GM21515 (cell line): ENCODE measurements around the gene DNMT3A.

Source experiments
- ATAC-seq: cut with Tn5 transposase; IDR thresholded peaks from one replicate; pipeline ENCODE4 v1.9.1; 2021; ENCODE audit not compliant: unreplicated experiment

The DNMT3A gene

GRCh38 chr2:25347205-25347815, 5.6 kb upstream of the DNMT3A start:
- ATAC-seq, result no peak

DNA sequence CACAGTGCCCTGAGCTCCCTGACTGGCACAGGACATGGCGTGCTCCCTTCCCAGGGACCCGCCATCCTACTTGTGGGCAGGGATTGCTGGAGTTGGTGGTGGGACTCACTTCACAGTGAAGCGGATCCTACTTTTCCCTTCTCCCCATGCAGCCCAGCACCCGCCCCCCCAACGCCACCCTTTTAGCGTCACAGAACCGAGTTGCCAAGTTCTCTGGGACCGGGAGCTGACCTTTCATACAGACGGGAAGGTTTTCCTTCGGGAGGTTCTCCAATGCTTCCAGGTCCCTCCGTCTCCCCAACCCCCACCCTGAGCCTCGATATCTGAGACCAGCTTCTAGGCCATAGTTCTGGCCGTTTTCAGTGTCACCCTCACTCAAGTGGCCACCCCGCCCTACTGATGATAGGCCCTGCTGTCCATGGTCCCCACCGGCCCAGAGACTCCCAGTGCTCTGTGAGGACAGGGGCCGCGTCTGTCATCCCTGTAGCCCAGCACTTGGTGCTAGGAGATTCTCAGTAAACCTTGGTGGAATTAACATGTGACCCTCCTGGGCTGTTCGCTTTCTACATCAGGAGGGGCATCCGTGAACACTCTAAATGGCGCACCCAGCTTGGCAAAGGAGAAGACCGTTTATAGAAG, 1.6 kb upstream of the DNMT3A start:
- ATAC-seq, result no peak

- ATAC-seq, result peak; percentile 76
Observed at GRCh38 chr2:25342372-25343186, 854 bp upstream of the DNMT3A start.

DNA sequence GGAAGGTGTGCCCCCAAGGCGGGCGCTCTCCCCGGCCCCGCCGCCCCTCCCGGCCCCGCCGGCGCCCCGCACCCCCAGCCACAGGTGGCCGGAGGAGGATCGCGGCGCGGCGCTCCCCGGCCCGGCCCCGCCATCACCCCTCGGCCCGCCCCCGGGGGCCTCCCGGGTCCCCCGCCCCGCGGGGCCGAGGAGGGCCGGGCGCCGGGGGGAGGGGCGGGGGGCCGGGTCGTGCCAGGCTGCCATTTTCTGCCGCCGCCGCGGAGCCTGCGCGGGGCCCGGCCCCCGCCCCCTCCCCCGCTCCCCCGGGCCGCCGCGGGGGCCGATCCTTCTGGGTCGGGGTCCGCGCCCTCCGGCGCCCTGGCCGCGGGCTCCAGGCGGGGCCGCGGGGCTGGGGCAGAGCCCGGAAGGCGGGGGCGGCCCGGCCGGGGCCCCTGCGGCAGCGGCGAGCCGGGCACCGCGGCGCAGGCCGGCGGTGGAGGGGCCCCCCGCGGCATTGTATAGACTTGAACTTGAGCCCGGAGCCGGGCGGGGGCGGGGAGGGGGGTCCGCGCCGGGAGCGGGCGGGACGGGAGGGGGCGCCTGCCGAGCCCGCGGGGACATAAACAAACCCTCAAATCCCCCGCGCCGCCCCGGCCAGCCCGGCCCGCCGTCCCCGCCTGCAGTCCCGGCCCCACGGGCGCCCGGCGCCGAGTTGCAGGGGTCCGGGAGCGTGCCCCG, 556 bp downstream of the DNMT3A start:
- peak; percentile 23 for ATAC-seq

DNA sequence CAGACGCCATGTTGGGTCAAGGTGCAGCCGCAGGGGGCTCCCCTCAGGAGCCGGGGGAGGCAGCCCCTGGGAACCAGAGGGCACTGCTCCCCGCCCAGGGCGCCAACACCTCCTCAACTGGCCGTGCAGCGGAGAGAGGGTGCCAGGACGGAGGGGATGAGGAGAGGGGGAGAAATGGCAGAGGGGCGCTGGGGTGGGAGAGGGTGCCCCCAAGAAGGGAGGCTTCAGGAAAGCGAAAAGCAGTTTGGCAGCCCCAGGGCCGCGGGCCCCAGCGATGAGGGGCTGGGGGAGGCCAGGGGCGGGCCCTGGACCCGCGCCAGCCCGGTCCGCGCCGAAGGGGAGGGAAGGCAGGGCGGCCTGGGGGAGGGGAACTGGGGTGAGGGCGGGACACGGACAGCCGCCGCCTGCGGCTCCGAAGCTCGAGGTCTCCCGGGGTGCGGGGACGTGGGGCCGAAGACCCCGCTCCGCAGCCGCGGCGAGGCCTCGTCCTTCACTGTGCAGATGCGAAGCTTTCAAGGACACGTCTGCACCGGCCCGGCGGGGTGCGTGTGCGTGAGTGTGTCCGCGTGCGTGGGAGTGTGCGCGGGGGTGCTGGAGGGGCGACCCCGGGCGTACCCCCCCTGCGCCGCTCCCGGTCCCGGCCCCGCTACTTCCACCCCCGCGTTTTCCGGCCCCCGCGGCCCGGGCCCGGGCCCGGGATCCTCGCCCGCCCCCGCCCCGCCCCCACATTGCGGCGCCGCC, 1.4 kb downstream of the DNMT3A start:
- ATAC-seq, result no peak

DNA sequence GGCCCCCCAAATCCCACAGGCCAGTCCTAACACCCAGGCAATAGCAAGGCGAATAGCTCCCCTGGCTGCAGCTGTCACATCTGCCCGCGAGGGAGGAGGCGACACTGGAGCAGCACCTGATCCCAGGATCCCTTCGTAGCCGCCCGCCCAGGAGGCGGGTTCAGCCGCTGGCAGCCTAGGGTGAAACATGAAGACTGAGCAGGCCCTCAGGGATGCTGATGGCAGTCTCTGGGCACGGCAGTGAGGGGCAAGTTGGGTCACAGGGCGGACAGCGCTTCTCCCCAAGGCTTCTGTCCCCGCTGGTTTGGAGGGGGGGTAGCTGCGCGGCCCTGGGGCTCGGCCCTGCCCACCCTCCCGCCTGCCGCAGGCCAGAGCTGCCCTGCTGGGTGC, 1.9 kb downstream of the DNMT3A start:
- no peak for ATAC-seq

DNA sequence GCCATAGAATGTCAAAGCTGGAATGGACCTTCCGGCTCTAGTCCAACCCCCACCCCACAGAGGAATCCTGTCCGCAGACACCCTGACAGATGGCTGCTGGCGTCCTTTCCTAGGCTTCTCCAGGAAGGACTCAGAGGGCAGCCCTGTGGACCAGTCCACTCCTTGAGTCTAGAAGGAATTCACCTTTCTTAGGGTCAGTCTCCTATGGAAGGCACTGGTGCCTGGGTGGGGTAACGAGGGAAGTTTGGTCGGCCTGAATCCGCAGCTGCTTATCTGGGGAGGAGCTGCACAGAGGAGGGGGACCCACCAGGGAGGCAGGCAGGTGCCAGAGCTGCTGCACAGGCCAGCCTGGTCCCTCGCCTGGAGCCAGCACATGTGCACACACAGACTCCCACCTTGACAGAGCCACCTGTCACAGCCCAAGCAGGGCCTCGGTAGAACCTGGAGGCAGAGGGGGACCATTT, 2.5 kb downstream of the DNMT3A start:
- no peak for ATAC-seq

DNA sequence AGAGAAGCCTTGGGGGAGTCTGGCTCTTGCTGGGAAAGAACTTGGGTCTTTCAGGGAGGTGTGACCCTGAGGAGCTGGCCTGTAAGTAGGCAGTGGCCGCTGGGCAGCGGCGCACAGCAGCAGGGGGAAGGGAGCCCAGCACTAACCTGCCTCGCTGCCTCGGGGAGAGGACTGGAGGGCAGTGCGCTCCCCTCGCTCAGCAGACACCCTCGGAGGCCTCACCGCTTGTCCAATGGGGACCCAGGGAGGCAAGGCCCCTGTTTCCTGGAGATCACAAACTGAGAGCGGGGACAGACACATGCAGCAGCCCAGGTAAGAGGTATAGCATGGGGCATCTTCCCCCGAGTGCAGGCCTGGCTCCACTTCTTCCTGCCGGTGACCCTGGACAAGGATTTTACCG, 3.3 kb downstream of the DNMT3A start:
- no peak for ATAC-seq

DNA sequence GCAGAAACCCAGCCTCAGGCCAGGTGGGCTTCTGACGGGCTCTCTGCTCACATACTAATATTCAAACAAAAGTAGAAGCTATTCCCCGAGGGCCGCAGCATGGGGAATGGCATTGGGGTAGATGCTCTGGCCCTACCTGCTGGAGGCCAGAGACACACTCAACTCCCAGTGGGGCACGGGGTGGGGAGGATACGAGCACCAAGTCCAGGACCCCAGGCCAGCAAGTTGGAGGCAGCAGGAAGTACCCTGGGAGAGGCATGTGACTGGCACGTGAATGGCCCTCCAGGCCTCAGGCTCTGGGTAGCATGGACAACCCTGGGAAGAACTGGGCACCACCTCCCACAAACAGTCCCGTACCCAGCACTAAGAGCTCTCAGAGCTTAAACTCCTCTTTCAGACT, 3.8 kb downstream of the DNMT3A start:
- no peak for ATAC-seq

DNA sequence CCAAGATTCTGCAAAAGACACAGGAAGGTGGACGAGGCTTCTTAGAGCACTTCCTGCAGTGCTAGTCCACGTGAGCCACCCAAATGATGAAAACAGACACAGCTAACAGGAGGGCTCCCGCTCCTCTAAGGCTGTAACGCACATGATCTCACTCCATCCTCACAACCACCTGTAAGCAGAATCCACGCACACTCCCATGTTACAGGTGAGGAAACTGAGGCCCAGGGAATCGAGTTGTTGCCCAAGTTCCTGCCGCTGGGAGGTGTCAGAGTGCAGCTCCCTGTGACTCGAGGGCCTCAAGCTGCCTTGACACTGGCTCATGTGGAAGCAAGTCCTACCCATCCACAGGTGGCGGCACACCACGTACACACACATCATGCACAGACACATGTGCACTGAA, 4.4 kb downstream of the DNMT3A start:
- no peak for ATAC-seq

- no peak for ATAC-seq
Observed at GRCh38 chr2:25336383-25336841, 5.3 kb downstream of the DNMT3A start.

DNA sequence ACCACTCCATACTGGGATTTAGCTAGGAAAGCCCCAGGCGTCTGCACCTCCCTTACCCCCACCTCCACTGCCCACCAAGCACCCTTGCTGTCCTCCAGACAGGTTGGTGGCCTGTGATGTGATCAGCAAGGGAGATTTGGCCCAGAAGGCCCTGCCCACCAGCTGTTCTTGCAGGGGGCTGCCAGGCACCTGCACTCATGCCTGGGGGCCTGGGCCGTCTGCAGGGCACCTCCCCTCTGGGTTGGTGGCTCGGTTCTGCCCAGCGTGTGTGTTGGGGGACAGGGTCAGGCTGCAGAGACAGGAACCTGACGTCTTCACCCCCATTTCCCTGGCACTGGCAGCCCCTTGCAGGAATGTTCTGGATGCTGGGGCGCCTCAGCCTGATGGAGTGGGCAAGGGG, 5.8 kb downstream of the DNMT3A start:
- no peak for ATAC-seq

DNA sequence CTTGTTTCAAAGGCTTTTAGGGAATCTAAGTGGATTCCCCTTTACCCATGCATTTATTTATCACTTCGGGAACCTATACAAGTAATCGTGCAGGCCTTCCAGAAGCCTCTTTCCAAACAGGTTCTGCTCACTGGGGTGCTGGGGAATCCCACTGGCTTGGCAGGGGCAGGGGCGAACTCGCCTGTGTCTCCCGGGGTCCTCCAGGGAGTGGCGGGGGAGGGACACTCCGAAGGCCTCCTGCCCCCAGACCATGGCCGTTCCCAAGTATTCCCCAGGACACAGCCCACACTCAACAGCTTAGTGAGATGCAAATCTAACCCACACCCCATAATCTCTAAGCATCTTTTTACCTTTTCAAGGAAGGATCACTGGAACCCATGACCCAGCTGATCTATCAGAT, 6.5 kb downstream of the DNMT3A start:
- no peak for ATAC-seq

GRCh38 chr2:25334482-25334881, 7.2 kb downstream of the DNMT3A start:
- no peak for ATAC-seq

DNA sequence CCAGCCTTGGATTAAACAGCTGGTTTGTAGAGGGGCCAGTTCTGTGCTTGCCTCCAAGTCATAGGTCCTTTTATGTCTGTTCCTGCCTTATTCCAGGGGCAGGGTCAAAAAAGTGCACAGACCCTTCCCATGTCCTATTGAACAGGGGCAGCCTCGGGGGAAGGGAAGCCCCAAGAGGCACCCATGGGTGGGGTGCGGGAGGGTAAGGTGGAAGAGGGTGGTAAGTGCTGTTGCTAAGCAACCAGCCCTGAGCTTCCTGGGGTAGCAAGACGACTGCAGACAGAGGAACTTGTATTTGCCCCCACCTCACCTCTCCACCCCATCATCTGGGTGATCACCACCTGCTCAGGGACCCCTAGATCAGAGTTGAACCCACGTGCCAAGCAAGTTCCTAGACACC, 7.7 kb downstream of the DNMT3A start:
- no peak for ATAC-seq

GRCh38 chr2:25332571-25332970, 9.2 kb downstream of the DNMT3A start:
- no peak for ATAC-seq

DNA sequence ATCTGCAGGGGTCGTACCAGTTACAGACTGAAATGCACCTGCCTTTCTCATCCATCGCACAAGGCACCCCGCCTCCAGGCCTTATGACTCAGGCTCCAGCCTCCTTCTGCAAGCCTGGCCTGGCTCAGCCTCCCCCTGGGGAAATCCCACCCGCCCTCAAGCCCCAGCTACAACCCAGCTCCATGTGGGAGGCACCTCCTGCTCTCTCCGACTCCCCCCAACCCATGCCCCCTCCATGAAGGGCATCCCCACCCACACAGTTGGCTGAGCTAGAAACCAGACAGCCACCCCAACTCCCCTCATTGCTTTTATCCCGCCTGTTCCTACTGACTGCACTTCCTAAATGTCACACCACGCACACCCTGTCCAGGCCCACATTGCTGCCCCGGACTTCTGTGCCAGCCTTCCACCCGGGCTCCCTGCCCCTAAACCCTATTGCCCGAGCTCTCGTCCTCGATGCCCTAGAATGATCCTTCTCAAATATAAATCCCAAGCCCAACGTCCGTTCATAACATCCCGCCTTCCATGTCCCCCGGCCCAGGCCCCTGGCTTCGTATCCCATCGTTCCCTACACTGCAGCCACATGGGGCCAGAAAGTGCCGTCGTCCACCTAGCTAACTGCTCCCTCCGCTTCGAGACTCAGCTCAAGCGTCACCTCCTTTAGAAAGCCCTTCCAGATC, 9.9 kb downstream of the DNMT3A start:
- no peak for ATAC-seq

GRCh38 chr2:25330937-25331336, 10.8 kb downstream of the DNMT3A start:
- no peak for ATAC-seq

DNA sequence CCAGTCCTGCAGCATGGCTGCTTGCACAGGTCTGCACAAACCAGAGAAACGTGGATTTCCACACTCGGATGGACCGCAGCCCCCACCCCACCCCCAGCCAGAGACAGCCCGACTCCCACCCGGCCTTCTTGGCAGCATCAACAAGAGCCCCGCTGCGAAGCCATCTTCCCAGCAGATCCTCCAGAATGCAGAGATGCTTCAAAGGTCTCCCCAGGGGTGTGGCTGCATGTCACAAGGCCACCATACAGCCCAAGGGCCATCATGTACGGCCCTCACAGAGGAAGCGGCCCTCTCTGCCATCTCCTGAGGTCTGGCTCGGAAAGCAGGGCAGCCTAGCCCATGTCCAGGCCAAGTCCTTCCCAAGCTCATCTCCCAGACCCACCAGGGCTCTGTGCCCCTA, 11.5 kb downstream of the DNMT3A start:
- no peak for ATAC-seq
